ENCODE measurements around the gene PLCB4. TPM values are rescaled to one million over a fixed set of nuclear protein-coding genes. Genes with fewer than 3 reads are reported as not detected.

PLCB4 gene
- total and polyA plus RNA-seq, 2 experiments from 2014 or later = 6.5 to 16.1 TPM

DNA sequence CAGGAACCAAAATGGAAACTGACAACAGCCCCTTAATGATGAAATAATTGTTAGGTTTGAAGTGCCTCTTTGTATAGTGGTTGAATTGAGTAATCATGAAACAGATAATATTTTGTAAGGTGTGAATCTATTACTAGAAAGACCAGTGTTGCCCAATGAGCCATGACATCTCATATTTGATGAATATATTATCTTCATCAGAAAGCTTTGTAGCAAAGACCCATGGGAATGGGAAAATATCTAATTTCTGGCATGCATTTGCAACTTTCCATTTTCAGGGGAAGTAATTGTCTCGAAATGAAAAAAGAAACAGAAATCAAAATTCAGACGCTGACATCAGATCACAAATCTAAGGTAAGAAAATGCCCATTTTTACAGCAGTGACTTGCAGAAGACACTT is 388.2 kb downstream of the PLCB4 start:
- DNase-seq (ENCODE audit: low spot score) = no peak
- Mint-ChIP-seq H3K4me1 (no peaks in the 10 kb centered on the region), H3K27me3 (ENCODE audit: insufficient read depth, low read depth, poor library complexity) (peaks cover 2% of the 10 kb centered on the region), H3K9me3 (peaks cover 6% of the 10 kb centered on the region; the same call in 1 of the 3 replicates), H3K4me3 (no peak overlapping the region), H3K27ac (no peak overlapping the region), H3K36me3 (ENCODE audit: low read depth) (peaks cover 22% of the 10 kb centered on the region)
- Histone ChIP-seq H2AFZ (no peak overlapping the region), H3F3A (replicated peaks; ENCODE audit: low read depth) (no peaks in the 10 kb centered on the region), H3K4me3 (no peak overlapping the region), H3K4me2 (no peak overlapping the region), H3K36me3 (ENCODE audit: insufficient read depth) (no peaks in the 10 kb centered on the region), H3K27ac (ENCODE audit: low read depth) (no peak overlapping the region), H3K4me1 (ENCODE audit: insufficient read depth) (no peaks in the 10 kb centered on the region), H3K9me2 (ENCODE audit: insufficient read depth) (no peaks in the 10 kb centered on the region), H3K79me2 (replicated peaks; ENCODE audit: insufficient read depth) (no peaks in the 10 kb centered on the region), H3K27me3 (ENCODE audit: insufficient read depth) (no peaks in the 10 kb centered on the region), H4K20me1 (replicated peaks; ENCODE audit: insufficient read depth) (no peaks in the 10 kb centered on the region)
- no peak for TF ChIP-seq EZH2 (IDR thresholded peaks at IDR 0.05; ENCODE audit: low read depth, unreplicated experiment)
- TF ChIP-seq, protein P1, sequence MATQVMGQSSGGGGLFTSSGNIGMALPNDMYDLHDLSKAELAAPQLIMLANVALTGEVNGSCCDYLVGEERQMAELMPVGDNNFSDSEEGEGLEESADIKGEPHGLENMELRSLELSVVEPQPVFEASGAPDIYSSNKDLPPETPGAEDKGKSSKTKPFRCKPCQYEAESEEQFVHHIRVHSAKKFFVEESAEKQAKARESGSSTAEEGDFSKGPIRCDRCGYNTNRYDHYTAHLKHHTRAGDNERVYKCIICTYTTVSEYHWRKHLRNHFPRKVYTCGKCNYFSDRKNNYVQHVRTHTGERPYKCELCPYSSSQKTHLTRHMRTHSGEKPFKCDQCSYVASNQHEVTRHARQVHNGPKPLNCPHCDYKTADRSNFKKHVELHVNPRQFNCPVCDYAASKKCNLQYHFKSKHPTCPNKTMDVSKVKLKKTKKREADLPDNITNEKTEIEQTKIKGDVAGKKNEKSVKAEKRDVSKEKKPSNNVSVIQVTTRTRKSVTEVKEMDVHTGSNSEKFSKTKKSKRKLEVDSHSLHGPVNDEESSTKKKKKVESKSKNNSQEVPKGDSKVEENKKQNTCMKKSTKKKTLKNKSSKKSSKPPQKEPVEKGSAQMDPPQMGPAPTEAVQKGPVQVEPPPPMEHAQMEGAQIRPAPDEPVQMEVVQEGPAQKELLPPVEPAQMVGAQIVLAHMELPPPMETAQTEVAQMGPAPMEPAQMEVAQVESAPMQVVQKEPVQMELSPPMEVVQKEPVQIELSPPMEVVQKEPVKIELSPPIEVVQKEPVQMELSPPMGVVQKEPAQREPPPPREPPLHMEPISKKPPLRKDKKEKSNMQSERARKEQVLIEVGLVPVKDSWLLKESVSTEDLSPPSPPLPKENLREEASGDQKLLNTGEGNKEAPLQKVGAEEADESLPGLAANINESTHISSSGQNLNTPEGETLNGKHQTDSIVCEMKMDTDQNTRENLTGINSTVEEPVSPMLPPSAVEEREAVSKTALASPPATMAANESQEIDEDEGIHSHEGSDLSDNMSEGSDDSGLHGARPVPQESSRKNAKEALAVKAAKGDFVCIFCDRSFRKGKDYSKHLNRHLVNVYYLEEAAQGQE (IDR thresholded peaks at IDR 0.05; ENCODE audit: unreplicated experiment) = no peak
- no peak for TF ChIP-seq JUNB (IDR thresholded peaks at IDR 0.05; ENCODE audit: unreplicated experiment)
- TF ChIP-seq ZNF114 (CRISPR knock-in tag; IDR thresholded peaks at IDR 0.05) = no peak
- no peak for TF ChIP-seq CREB1 (CRISPR knock-in tag; IDR thresholded peaks at IDR 0.05; ENCODE audit: low read depth)
- no peak for TF ChIP-seq STAT1 (IDR thresholded peaks at IDR 0.05; ENCODE audit: unreplicated experiment)
- TF ChIP-seq, protein P2, sequence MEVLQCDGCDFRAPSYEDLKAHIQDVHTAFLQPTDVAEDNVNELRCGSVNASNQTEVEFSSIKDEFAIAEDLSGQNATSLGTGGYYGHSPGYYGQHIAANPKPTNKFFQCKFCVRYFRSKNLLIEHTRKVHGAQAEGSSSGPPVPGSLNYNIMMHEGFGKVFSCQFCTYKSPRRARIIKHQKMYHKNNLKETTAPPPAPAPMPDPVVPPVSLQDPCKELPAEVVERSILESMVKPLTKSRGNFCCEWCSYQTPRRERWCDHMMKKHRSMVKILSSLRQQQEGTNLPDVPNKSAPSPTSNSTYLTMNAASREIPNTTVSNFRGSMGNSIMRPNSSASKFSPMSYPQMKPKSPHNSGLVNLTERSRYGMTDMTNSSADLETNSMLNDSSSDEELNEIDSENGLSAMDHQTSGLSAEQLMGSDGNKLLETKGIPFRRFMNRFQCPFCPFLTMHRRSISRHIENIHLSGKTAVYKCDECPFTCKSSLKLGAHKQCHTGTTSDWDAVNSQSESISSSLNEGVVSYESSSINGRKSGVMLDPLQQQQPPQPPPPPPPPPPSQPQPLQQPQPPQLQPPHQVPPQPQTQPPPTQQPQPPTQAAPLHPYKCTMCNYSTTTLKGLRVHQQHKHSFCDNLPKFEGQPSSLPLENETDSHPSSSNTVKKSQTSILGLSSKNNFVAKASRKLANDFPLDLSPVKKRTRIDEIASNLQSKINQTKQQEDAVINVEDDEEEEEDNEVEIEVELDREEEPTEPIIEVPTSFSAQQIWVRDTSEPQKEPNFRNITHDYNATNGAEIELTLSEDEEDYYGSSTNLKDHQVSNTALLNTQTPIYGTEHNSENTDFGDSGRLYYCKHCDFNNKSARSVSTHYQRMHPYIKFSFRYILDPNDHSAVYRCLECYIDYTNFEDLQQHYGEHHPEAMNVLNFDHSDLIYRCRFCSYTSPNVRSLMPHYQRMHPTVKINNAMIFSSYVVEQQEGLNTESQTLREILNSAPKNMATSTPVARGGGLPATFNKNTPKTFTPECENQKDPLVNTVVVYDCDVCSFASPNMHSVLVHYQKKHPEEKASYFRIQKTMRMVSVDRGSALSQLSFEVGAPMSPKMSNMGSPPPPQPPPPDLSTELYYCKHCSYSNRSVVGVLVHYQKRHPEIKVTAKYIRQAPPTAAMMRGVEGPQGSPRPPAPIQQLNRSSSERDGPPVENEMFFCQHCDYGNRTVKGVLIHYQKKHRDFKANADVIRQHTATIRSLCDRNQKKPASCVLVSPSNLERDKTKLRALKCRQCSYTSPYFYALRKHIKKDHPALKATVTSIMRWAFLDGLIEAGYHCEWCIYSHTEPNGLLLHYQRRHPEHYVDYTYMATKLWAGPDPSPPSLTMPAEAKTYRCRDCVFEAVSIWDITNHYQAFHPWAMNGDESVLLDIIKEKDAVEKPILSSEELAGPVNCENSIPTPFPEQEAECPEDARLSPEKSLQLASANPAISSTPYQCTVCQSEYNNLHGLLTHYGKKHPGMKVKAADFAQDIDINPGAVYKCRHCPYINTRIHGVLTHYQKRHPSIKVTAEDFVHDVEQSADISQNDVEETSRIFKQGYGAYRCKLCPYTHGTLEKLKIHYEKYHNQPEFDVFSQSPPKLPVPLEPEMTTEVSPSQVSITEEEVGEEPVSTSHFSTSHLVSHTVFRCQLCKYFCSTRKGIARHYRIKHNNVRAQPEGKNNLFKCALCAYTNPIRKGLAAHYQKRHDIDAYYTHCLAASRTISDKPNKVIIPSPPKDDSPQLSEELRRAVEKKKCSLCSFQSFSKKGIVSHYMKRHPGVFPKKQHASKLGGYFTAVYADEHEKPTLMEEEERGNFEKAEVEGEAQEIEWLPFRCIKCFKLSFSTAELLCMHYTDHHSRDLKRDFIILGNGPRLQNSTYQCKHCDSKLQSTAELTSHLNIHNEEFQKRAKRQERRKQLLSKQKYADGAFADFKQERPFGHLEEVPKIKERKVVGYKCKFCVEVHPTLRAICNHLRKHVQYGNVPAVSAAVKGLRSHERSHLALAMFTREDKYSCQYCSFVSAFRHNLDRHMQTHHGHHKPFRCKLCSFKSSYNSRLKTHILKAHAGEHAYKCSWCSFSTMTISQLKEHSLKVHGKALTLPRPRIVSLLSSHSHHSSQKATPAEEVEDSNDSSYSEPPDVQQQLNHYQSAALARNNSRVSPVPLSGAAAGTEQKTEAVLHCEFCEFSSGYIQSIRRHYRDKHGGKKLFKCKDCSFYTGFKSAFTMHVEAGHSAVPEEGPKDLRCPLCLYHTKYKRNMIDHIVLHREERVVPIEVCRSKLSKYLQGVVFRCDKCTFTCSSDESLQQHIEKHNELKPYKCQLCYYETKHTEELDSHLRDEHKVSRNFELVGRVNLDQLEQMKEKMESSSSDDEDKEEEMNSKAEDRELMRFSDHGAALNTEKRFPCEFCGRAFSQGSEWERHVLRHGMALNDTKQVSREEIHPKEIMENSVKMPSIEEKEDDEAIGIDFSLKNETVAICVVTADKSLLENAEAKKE (CRISPR knock-in tag; IDR thresholded peaks at IDR 0.05) = no peak
- TF ChIP-seq, protein P3, sequence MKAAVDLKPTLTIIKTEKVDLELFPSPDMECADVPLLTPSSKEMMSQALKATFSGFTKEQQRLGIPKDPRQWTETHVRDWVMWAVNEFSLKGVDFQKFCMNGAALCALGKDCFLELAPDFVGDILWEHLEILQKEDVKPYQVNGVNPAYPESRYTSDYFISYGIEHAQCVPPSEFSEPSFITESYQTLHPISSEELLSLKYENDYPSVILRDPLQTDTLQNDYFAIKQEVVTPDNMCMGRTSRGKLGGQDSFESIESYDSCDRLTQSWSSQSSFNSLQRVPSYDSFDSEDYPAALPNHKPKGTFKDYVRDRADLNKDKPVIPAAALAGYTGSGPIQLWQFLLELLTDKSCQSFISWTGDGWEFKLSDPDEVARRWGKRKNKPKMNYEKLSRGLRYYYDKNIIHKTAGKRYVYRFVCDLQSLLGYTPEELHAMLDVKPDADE (IDR thresholded peaks at IDR 0.05) = no peak
- no peak for TF ChIP-seq POLR2AphosphoS5 (IDR thresholded peaks at IDR 0.05; ENCODE audit: low read depth)
- TF ChIP-seq, protein P4, sequence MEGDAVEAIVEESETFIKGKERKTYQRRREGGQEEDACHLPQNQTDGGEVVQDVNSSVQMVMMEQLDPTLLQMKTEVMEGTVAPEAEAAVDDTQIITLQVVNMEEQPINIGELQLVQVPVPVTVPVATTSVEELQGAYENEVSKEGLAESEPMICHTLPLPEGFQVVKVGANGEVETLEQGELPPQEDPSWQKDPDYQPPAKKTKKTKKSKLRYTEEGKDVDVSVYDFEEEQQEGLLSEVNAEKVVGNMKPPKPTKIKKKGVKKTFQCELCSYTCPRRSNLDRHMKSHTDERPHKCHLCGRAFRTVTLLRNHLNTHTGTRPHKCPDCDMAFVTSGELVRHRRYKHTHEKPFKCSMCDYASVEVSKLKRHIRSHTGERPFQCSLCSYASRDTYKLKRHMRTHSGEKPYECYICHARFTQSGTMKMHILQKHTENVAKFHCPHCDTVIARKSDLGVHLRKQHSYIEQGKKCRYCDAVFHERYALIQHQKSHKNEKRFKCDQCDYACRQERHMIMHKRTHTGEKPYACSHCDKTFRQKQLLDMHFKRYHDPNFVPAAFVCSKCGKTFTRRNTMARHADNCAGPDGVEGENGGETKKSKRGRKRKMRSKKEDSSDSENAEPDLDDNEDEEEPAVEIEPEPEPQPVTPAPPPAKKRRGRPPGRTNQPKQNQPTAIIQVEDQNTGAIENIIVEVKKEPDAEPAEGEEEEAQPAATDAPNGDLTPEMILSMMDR (conservative IDR thresholded peaks at IDR 0.05; ENCODE audit: low read depth in 2 of 2) = no peak
- no peak for TF ChIP-seq ZNF331 (CRISPR knock-in tag; IDR thresholded peaks at IDR 0.05; ENCODE audit: low read depth)
- TF ChIP-seq EZH2phosphoT487 (IDR thresholded peaks at IDR 0.05; ENCODE audit: unreplicated experiment) = no peak
- TF ChIP-seq NANOG (IDR thresholded peaks at IDR 0.05; ENCODE audit: borderline replicate concordance) = no peak
- no peak for ATAC-seq

All from GM23338 (cell line).